SJCRH30 (cell line): ENCODE measurements around the gene CALML6. TPM values are rescaled to one million over a fixed set of nuclear protein-coding genes. Genes with fewer than 3 reads are reported as not detected.

Source experiments
- DNase-seq, 2 experiments: peaks; one replicate each; pipeline ENCODE4 v3.0.0-alpha.2; 2015 to 2020
- H3K27ac ChIP-seq: fragments of 250-450 bp; sonication (Bioruptor Pico); 2 replicates; pipeline ENCODE4 v1.5.1; 2020; ENCODE audit warnings: mild to moderate bottlenecking, moderate library complexity
- H3K27me3 ChIP-seq: fragments of 250-450 bp; sonication (Bioruptor Pico); 2 replicates; pipeline ENCODE4 v1.5.1; 2020; ENCODE audit warnings: mild to moderate bottlenecking, moderate library complexity
- H3K36me3 ChIP-seq: fragments of 250-450 bp; sonication (Bioruptor Pico); 2 replicates; pipeline ENCODE4 v1.5.1; 2020; ENCODE audit warnings: mild to moderate bottlenecking, moderate library complexity
- H3K4me1 ChIP-seq: fragments of 250-450 bp; sonication (Bioruptor Pico); 2 replicates; pipeline ENCODE4 v1.5.1; 2020; ENCODE audit warnings: mild to moderate bottlenecking, moderate library complexity
- H3K4me3 ChIP-seq: fragments of 250-450 bp; sonication (Bioruptor Pico); 2 replicates; pipeline ENCODE4 v1.5.1; 2020; ENCODE audit warnings: mild to moderate bottlenecking, moderate library complexity
- H3K9me3 ChIP-seq: fragments of 250-450 bp; sonication (Bioruptor Pico); replicated peaks from 2 replicates; pipeline ENCODE4 v1.5.1; 2020; ENCODE audit warnings: mild to moderate bottlenecking, moderate library complexity
- total RNA-seq: library from RNA; depleted of rRNA; stranded (reverse); fragments of >200 nt; shearing (Covaris generic); gene quantifications from 2 replicates; pipeline ENCODE4 v1.2.3, GENCODE V29; 2014; rRNA removed

The CALML6 gene, protein sequence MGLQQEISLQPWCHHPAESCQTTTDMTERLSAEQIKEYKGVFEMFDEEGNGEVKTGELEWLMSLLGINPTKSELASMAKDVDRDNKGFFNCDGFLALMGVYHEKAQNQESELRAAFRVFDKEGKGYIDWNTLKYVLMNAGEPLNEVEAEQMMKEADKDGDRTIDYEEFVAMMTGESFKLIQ
- total RNA-seq: 0.12 and 0.20 TPM in 2 replicates

- Histone ChIP-seq H3K4me3 (no peak within 1 kb of the TSS), H3K4me1 (peaks cover 17% of the 10 kb centered on the region), H3K9me3 (no peaks in the 10 kb centered on the region), H3K27ac (peak within 1 kb of the TSS; percentile 12; the same call in 1 of the 2 replicates), H3K27me3 (no peaks in the 10 kb centered on the region), H3K36me3 (no peaks in the 10 kb centered on the region)
- no peak for DNase-seq
These were observed at the start of gene CALML6 for GRCh38 chr1:1914971-1915692. CALML6 (plus strand) TSS chr1:1915260; CDS start chr1:1915281, 21 bp downstream.

DNA sequence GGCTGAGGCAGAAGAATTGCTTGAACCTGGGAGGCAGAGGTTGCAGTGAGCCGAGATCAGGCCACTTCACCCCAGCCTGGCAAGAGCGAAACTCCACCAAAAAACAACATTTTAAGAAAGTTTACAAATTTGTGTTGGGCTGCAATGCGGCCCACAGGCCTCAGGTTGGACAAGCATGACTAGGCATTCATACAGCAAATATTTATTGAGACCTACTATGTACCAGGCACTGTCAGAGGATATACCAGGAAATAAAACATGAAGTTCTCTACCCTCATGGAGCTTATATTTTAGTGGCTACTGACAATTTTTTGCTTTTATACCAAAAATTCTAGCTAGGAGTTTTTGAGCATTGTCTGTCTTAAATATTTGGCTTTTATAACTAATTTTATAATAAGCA is 47.9 kb upstream of the CALML6 start:
- Histone ChIP-seq H3K9me3 (no peaks in the 10 kb centered on the region), H3K27ac (no peak overlapping the region), H3K36me3 (peaks cover 42% of the 10 kb centered on the region), H3K4me3 (no peak overlapping the region), H3K27me3 (no peaks in the 10 kb centered on the region), H3K4me1 (no peaks in the 10 kb centered on the region)
- no peak for DNase-seq

DNA sequence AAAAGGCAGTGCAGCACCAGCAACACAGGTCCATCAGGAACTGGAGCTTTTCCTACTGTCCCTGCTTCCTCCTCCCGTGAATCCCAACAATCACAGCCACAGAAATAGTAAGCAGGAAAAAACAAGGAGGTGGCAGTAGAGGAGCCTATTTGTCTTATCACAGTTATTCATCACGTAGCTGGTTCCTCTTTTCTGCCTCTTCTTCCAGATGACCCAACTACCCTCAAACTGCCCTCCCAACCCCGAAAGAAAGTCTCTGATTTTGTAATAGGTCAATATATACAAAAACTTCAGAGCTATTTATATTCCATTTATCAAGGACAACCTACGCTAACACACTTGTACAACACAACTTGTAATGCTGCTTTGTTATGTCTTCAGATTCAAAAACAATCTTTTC is 45.6 kb upstream of the CALML6 start:
- peaks cover 55% of the 10 kb centered on the region for H3K36me3 ChIP-seq
- no peaks in the 10 kb centered on the region for H3K9me3 ChIP-seq
- H3K4me1 ChIP-seq: no peaks in the 10 kb centered on the region
- no peak overlapping the region for H3K27ac ChIP-seq
- no peaks in the 10 kb centered on the region for H3K27me3 ChIP-seq
- DNase-seq: no peak
- no peak overlapping the region for H3K4me3 ChIP-seq

GRCh38 chr1:1872329-1872994 is 42.6 kb upstream of the CALML6 start:
- Histone ChIP-seq H3K9me3 (no peaks in the 10 kb centered on the region), H3K27ac (no peak overlapping the region), H3K27me3 (no peaks in the 10 kb centered on the region), H3K4me1 (peaks cover 1% of the 10 kb centered on the region; the same call in 1 of the 2 replicates), H3K4me3 (no peak overlapping the region), H3K36me3 (peaks cover 77% of the 10 kb centered on the region)
- DNase-seq: no peak

DNA sequence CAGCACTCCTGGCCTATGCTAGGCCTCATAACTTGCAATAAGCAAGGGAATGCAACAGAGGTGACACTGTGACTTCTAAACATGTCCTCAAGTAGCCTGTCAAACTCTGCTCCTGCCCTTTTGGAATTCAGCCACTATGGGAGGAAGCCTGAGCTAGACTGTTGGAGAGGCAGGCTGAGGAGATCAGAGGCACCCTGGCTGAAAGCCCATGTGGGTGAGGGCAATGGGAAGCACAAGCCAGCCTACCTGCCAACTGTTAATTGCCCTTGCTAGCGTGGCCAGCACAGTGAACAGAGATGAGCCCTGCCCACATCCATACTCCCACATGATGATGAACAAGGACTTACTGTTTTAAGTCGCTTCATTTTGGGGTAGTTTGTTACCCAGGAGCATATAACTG is 41.9 kb upstream of the CALML6 start:
- no peak for DNase-seq
- Histone ChIP-seq H3K9me3 (no peaks in the 10 kb centered on the region), H3K27me3 (no peaks in the 10 kb centered on the region), H3K27ac (no peak overlapping the region), H3K4me3 (no peak overlapping the region), H3K4me1 (peaks cover 8% of the 10 kb centered on the region; the same call in 1 of the 2 replicates), H3K36me3 (peaks cover 81% of the 10 kb centered on the region)

DNA sequence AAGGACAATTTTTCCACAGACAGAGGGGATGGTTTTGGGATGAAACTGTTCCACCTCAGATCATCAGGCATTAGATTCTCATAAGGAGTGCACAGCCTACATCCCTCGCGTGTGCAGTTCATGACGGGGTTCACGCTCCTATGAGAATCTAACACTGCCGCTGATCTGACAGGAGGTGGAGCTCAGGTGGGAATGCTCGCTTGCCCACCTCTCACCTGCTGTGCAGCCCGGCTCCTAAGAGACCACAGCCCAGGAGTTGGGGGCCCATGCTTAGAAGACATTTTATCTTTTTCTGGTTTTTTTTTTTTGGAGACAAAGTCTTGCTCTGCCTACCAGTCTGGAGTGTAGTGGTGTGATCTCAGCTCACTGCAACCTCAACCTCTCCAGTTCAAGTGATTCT is 40.2 kb upstream of the CALML6 start:
- H3K9me3 ChIP-seq: no peaks in the 10 kb centered on the region
- no peak for DNase-seq
- H3K36me3 ChIP-seq: peaks cover 85% of the 10 kb centered on the region
- no peak overlapping the region for H3K4me3 ChIP-seq
- no peak overlapping the region for H3K27ac ChIP-seq
- H3K4me1 ChIP-seq: peaks cover 17% of the 10 kb centered on the region; the same call in 1 of the 2 replicates
- no peaks in the 10 kb centered on the region for H3K27me3 ChIP-seq

GRCh38 chr1:1875932-1876331 is 39.1 kb upstream of the CALML6 start:
- Histone ChIP-seq H3K9me3 (no peaks in the 10 kb centered on the region), H3K4me3 (no peak overlapping the region), H3K4me1 (peaks cover 17% of the 10 kb centered on the region; the same call in 1 of the 2 replicates), H3K27ac (no peak overlapping the region), H3K36me3 (peaks cover 78% of the 10 kb centered on the region), H3K27me3 (no peaks in the 10 kb centered on the region)
- no peak for DNase-seq

GRCh38 chr1:1876335-1876930 is 38.6 kb upstream of the CALML6 start:
- Histone ChIP-seq H3K9me3 (no peaks in the 10 kb centered on the region), H3K36me3 (peaks cover 77% of the 10 kb centered on the region), H3K27ac (no peak overlapping the region), H3K4me1 (peaks cover 17% of the 10 kb centered on the region; the same call in 1 of the 2 replicates), H3K27me3 (no peaks in the 10 kb centered on the region), H3K4me3 (no peak overlapping the region)
- DNase-seq: no peak

GRCh38 chr1:1877865-1878436 is 37.1 kb upstream of the CALML6 start:
- Histone ChIP-seq H3K36me3 (peaks cover 76% of the 10 kb centered on the region), H3K4me3 (no peak overlapping the region)

GRCh38 chr1:1879942-1880341 is 35.1 kb upstream of the CALML6 start:
- H3K27me3 ChIP-seq: no peaks in the 10 kb centered on the region
- no peak overlapping the region for H3K27ac ChIP-seq
- no peaks in the 10 kb centered on the region for H3K9me3 ChIP-seq
- peaks cover 20% of the 10 kb centered on the region; the same call in 1 of the 2 replicates for H3K4me1 ChIP-seq
- no peak overlapping the region for H3K4me3 ChIP-seq
- DNase-seq: no peak
- peaks cover 67% of the 10 kb centered on the region for H3K36me3 ChIP-seq

More at GRCh38 chr1:1877865-1878436, 37.1 kb upstream of the CALML6 start:
- DNase-seq: no peak
- H3K27ac ChIP-seq: no peak overlapping the region
- no peaks in the 10 kb centered on the region for H3K9me3 ChIP-seq
- H3K4me1 ChIP-seq: peaks cover 17% of the 10 kb centered on the region; the same call in 1 of the 2 replicates
- H3K27me3 ChIP-seq: no peaks in the 10 kb centered on the region

DNA sequence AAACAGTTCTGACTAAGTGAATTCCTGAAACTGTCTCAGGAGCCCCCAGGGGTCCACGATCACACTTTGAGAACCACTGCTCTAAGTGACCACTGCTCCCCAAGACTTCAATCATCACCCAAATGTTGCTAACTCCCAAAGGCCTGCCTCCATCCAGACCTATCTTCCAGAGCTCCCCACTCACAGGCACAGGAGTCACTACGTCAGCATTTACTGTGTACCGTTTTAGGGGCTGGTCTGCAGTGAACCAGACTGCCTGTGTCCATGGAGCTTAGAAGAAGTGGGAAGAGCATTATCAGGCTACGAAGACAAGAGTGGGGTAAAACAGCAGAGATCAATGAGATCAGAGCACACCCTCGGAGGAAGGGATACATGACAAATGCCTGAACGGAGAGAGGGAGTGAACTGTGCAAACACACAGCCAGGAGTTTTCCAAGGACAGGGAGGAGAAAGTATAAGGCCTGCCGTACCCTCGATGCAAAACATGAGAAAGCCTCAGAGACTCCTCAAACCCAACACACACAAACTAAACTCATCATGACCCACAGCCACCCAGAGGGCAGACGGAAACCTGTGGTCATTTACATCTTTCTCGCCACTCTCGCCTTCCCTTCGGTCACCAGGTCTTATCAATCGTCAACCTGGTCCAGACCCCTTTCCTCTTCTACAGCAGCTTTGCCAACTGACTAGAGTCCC is 34.3 kb upstream of the CALML6 start:
- no peak overlapping the region for H3K27ac ChIP-seq

DNA sequence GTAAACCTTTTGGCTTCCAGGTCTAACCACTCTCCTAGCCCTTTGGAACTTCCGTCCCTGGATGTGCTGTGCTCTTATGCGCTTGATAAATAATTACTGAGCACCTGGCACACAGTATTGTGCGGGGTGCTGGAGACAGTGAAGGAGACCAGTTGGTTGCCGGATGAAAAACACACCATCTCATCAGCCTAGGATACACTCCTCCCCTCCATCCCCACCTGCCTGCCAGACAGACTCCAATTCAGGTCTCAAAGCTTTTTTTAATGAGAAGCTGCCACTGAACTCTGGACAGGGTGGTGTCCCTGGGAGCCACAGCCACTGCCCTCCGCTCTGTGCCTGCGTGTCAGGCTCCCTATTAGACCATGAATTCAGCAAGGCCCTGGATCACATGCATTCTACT is 33.3 kb upstream of the CALML6 start:
- no peak for DNase-seq
- Histone ChIP-seq H3K27me3 (no peaks in the 10 kb centered on the region), H3K4me3 (no peak overlapping the region), H3K36me3 (peaks cover 57% of the 10 kb centered on the region), H3K27ac (no peak overlapping the region), H3K9me3 (no peaks in the 10 kb centered on the region), H3K4me1 (peaks cover 20% of the 10 kb centered on the region; the same call in 1 of the 2 replicates)

More for the DNA sequence above, 34.3 kb upstream of the CALML6 start:
- Histone ChIP-seq H3K4me3 (no peak overlapping the region), H3K4me1 (peaks cover 20% of the 10 kb centered on the region; the same call in 1 of the 2 replicates), H3K27me3 (no peaks in the 10 kb centered on the region), H3K9me3 (no peaks in the 10 kb centered on the region), H3K36me3 (peaks cover 62% of the 10 kb centered on the region)
- DNase-seq: no peak

DNA sequence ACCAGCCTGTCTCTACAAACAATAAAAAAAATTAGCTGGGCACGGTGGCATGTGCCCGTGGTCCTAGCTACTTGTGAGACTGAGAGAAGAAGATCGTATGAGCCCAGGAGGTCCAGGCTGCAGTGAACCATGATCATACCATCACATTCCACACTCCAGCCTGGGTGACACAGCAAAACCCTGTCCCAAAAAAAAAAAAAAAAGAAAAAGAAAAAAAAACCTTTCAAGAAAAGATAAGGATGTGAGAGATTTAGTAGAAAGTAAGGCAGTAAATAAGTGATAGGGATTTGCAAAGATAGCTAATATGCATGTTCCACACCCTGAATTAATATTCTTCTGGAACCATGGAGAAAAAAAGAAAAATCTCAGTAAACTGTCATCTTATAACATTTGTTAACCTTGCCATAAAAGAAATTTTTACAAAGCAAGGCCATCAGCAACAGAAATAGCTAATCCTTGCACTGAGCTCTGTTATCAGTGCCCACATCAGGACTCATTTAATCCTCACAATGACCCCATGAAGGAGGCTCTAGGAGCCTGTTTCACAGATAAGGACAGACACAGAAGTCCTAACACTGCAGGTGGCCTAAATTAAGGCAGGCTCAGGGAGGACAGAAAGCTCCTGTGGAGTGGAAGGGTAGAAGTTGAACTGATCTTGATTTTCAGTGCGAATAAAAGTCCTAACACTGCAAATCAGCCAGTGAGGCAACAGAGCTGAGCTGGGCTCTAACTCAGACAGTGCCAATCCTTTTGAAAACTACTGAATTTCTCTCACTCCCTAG is 31.8 kb upstream of the CALML6 start:
- H3K27ac ChIP-seq: no peak overlapping the region
- no peaks in the 10 kb centered on the region for H3K9me3 ChIP-seq
- no peaks in the 10 kb centered on the region for H3K27me3 ChIP-seq
- no peak for DNase-seq
- no peak overlapping the region for H3K4me3 ChIP-seq
- peaks cover 12% of the 10 kb centered on the region for H3K4me1 ChIP-seq
- peaks cover 53% of the 10 kb centered on the region for H3K36me3 ChIP-seq
